ENCODE data around the gene YY1. TPM values are rescaled to one million over a fixed set of nuclear protein-coding genes. Genes with fewer than 3 reads are reported as not detected.
A peak's percentile ranks its signal among the peaks of the same experiment; 100 is the strongest.

Gene YY1
- total RNA-seq, 1 donor from 2014 or later = 87.5 TPM

DNA sequence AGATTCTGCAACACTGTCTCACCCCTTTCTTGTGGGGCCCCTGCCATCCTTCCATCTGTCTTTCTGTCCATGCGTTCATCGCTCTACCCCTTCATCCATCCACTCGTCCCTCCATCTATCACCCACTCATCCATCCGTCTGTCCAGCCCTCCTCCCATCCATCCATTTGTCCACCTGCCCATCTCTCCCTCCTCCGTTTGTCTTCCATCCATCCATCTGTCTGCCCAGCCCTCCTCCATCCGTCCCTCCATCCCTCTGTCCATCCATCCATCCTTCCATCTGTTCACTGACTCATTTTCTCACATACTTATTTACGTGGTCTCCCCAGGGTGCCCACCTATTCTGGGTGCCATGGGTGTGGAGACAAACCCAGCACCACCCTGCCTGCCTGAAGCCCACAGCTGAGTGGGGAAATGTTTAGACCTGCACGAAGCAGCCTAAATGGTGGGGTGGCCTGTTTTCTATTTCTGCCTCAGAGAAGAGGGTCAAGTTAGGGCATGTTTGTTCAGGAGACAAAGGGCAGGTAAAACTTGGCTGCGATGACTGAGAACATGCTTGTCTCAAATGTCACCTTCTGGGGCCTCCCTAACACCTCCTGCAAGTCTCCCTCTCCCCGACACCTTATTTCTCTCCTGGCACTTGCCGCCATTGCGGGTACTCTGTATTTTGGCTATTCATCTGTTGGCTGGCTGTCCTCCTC, 81.4 kb downstream of the YY1 start:
- no peaks in the 10 kb centered on the region for H3K4me1 ChIP-seq (ENCODE audit: insufficient read depth, low read length)
- no peaks in the 10 kb centered on the region for H4K20me1 ChIP-seq (ENCODE audit: insufficient read depth, low read length)
- DNase-seq (ENCODE audit: low read depth) (no peak), FAIRE-seq (no peak)
- no peaks in the 10 kb centered on the region for H3K79me2 ChIP-seq (ENCODE audit: insufficient read depth, low read length)
- no peaks in the 10 kb centered on the region for H3K9me3 Mint-ChIP-seq (ENCODE audit: unreplicated experiment)
- no peak overlapping the region for H3K4me2 ChIP-seq (ENCODE audit: low read length)
- no peaks in the 10 kb centered on the region for H3K4me1 Mint-ChIP-seq (ENCODE audit: low read depth, unreplicated experiment)
- no peak overlapping the region for H3K27ac Mint-ChIP-seq (ENCODE audit: unreplicated experiment)
- no peak overlapping the region for H2AFZ ChIP-seq (ENCODE audit: low read depth, low read length)
- no peaks in the 10 kb centered on the region for H3K27me3 ChIP-seq (ENCODE audit: insufficient read depth, low read length)
- TF ChIP-seq EZH2 (IDR thresholded peaks at IDR 0.05; ENCODE audit: insufficient read depth, low read length) = no peak
- TF ChIP-seq, protein P1, sequence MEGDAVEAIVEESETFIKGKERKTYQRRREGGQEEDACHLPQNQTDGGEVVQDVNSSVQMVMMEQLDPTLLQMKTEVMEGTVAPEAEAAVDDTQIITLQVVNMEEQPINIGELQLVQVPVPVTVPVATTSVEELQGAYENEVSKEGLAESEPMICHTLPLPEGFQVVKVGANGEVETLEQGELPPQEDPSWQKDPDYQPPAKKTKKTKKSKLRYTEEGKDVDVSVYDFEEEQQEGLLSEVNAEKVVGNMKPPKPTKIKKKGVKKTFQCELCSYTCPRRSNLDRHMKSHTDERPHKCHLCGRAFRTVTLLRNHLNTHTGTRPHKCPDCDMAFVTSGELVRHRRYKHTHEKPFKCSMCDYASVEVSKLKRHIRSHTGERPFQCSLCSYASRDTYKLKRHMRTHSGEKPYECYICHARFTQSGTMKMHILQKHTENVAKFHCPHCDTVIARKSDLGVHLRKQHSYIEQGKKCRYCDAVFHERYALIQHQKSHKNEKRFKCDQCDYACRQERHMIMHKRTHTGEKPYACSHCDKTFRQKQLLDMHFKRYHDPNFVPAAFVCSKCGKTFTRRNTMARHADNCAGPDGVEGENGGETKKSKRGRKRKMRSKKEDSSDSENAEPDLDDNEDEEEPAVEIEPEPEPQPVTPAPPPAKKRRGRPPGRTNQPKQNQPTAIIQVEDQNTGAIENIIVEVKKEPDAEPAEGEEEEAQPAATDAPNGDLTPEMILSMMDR (IDR thresholded peaks at IDR 0.05; ENCODE audit: insufficient read depth, low read depth, low read length) = no peak
- peaks cover 33% of the 10 kb centered on the region for H3K27me3 Mint-ChIP-seq (ENCODE audit: low read depth, unreplicated experiment)
- no peaks in the 10 kb centered on the region for H3K9me3 ChIP-seq (ENCODE audit: insufficient read depth, low read depth, low read length)
- H3K27ac ChIP-seq (ENCODE audit: low read depth, low read length) = no peak overlapping the region
- H3K4me3 Mint-ChIP-seq (ENCODE audit: unreplicated experiment) = peak overlapping the region; percentile 23
- H3K9ac ChIP-seq (ENCODE audit: low read length) = no peak overlapping the region
- no peak overlapping the region for H3K4me3 ChIP-seq (ENCODE audit: insufficient read depth, low read depth, low read length)
- H3K36me3 ChIP-seq (ENCODE audit: insufficient read depth, low read length) = no peaks in the 10 kb centered on the region
- H3K36me3 Mint-ChIP-seq (ENCODE audit: low read depth, unreplicated experiment) = no peaks in the 10 kb centered on the region

GRCh38 chr14:100321473-100322137, 82.7 kb downstream of the YY1 start:
- Histone ChIP-seq H3K36me3 (ENCODE audit: insufficient read depth, low read length) (no peaks in the 10 kb centered on the region), H3K27ac (ENCODE audit: low read depth, low read length) (no peak overlapping the region), H3K9ac (ENCODE audit: low read length) (no peak overlapping the region), H3K9me3 (ENCODE audit: insufficient read depth, low read depth, low read length) (no peaks in the 10 kb centered on the region), H4K20me1 (ENCODE audit: insufficient read depth, low read length) (no peaks in the 10 kb centered on the region), H2AFZ (ENCODE audit: low read depth, low read length) (no peak overlapping the region), H3K27me3 (ENCODE audit: insufficient read depth, low read length) (no peaks in the 10 kb centered on the region), H3K79me2 (ENCODE audit: insufficient read depth, low read length) (no peaks in the 10 kb centered on the region), H3K4me1 (ENCODE audit: insufficient read depth, low read length) (no peaks in the 10 kb centered on the region), H3K4me2 (ENCODE audit: low read length) (no peak overlapping the region), H3K4me3 (ENCODE audit: insufficient read depth, low read depth, low read length) (no peak overlapping the region)
- no peak for TF ChIP-seq EZH2 (IDR thresholded peaks at IDR 0.05; ENCODE audit: insufficient read depth, low read length)
- TF ChIP-seq, protein P1 (IDR thresholded peaks at IDR 0.05; ENCODE audit: insufficient read depth, low read depth, low read length) = no peak
- FAIRE-seq = no peak
- H3K4me1 Mint-ChIP-seq (ENCODE audit: low read depth, unreplicated experiment) = no peaks in the 10 kb centered on the region
- H3K9me3 Mint-ChIP-seq (ENCODE audit: unreplicated experiment) = no peaks in the 10 kb centered on the region
- H3K4me3 Mint-ChIP-seq (ENCODE audit: unreplicated experiment) = no peak overlapping the region
- H3K27me3 Mint-ChIP-seq (ENCODE audit: low read depth, unreplicated experiment) = peaks cover 41% of the 10 kb centered on the region
- H3K27ac Mint-ChIP-seq (ENCODE audit: unreplicated experiment) = no peak overlapping the region
- no peaks in the 10 kb centered on the region for H3K36me3 Mint-ChIP-seq (ENCODE audit: low read depth, unreplicated experiment)
- no peak for DNase-seq (ENCODE audit: low read depth)

All from astrocyte (in vitro differentiated cells and primary cell).